K562 (cell line): ENCODE data around the gene SCP2. TPM values are rescaled to one million over a fixed set of nuclear protein-coding genes. Genes with fewer than 3 reads are reported as not detected.

ENCODE experiments used
- ATAC-seq: fragments of 200-7000 bp; cut with Tn5 transposase; 3 replicates; pipeline ENCODE4 v1.9.1; 2020; ENCODE audit warnings: moderate library complexity
- BruUV-seq: library from RNA; stranded (reverse); fragments of 400-500 nt; replicated peaks from 2 replicates; lab custom pipeline; 2021; lab: Mats Ljungman, UMichigan
- CTCF ChIA-PET: fragments of 300-600 bp; formaldehyde crosslinking; extraction: SDS; loops from one replicate; lab custom pipeline; 2021; ENCODE audit warnings: low intra/inter-chr PET ratio; lab: Yijun Ruan, JAX
- POLR2A ChIA-PET: fragments of 300-600, 350-650 bp; sonication (Branson Sonifier 250); formaldehyde crosslinking; extraction: SDS; loops from one replicate; lab custom pipeline; 2021; ENCODE audit warnings: antibody characterized with exemption, inconsistent platforms; lab: Yijun Ruan, JAX
- DNase-seq, 4 experiments: peaks; one replicate each; pipeline versions ENCODE4 v3.0.0 to v3.0.0-alpha.2; 2011 to 2018; ENCODE audit warnings: low spot score in 3 of 4, mixed read lengths in 3 of 4; ENCODE audit errors: extremely low read depth in 1 of 4
- FAIRE-seq: peaks from 2 replicates; lab custom pipeline; 2011; peaks lifted over from hg19 to GRCh38; lab: Jason Lieb, UNC
- H2AFZ ChIP-seq: 2 replicates; pipeline ENCODE4 v1.6.0; 2011; ENCODE audit warnings: low read depth, low read length, control low read depth, inconsistent platforms
- H3K27ac ChIP-seq: fragments of 200-600 bp; 3 replicates; pipeline ENCODE4 v1.8.0; 2011; ENCODE audit warnings: low read depth, mild to moderate bottlenecking, control low read depth, inconsistent platforms, low read length, moderate library complexity, mixed read lengths; ENCODE audit errors: extremely low read depth
- H3K27me3 ChIP-seq, 2 experiments: fragments of 300-600 bp in 1 of 2; 2 replicates in 1 of 2; 3 replicates in 1 of 2; pipeline versions ENCODE4 v1.6.0 to v1.8.0; 2011; ENCODE audit warnings: inconsistent platforms in 2 of 2, low read length in 2 of 2, mild to moderate bottlenecking in 1 of 2, mixed read lengths in 1 of 2, moderate library complexity in 1 of 2; ENCODE audit not compliant: control insufficient read depth in 2 of 2, insufficient read depth in 2 of 2
- H3K36me3 ChIP-seq: fragments of 300-600 bp; 3 replicates; pipeline ENCODE4 v1.8.0; 2011; ENCODE audit warnings: mild to moderate bottlenecking, low read length, inconsistent platforms; ENCODE audit not compliant: control insufficient read depth, insufficient read depth
- H3K4me1 ChIP-seq, 2 experiments: fragments of 200-600 bp in 1 of 2; replicated peaks in 1 of 2; 2 replicates in 1 of 2; 3 replicates in 1 of 2; pipeline versions ENCODE4 v1.5.1 to v1.8.0; 2011; ENCODE audit warnings: inconsistent platforms in 2 of 2, low read length in 2 of 2, mild to moderate bottlenecking in 1 of 2, mixed read lengths in 1 of 2, moderate library complexity in 1 of 2; ENCODE audit not compliant: control insufficient read depth in 2 of 2, insufficient read depth in 2 of 2
- H3K4me2 ChIP-seq: 2 replicates; pipeline ENCODE4 v1.6.1; 2011; ENCODE audit warnings: low read length, control low read depth, inconsistent platforms, mixed read lengths; ENCODE audit not compliant: insufficient read depth
- H3K4me3 ChIP-seq: fragments of 200-600 bp; sonication (generic), shearing (Covaris generic); 2 replicates; pipeline ENCODE4 v1.5.1; 2016; ENCODE audit warnings: control low read depth, inconsistent platforms
- H3K79me2 ChIP-seq: fragments of 200-600 bp; 3 replicates; pipeline ENCODE4 v1.8.0; 2011; ENCODE audit warnings: low read length, inconsistent platforms; ENCODE audit not compliant: control insufficient read depth, insufficient read depth
- H3K9ac ChIP-seq, 2 experiments: 2 replicates each; pipeline versions ENCODE4 v1.6.0 to v1.6.1; 2011; ENCODE audit warnings: low read depth in 2 of 2, low read length in 2 of 2, control low read depth in 1 of 2, inconsistent platforms in 1 of 2, mild to moderate bottlenecking in 1 of 2, mixed read lengths in 1 of 2; ENCODE audit not compliant: insufficient read depth in 1 of 2
- H3K9me1 ChIP-seq: one replicate; pipeline ENCODE4 v1.6.0; 2011; ENCODE audit warnings: inconsistent platforms, mild to moderate bottlenecking, low read length, moderate library complexity; ENCODE audit not compliant: control insufficient read depth, insufficient read depth
- H3K9me3 ChIP-seq: replicated peaks from 2 replicates; pipeline ENCODE4 v1.5.1; 2011; ENCODE audit warnings: low read depth, low read length, inconsistent platforms; ENCODE audit not compliant: control insufficient read depth, insufficient read depth
- H4K20me1 ChIP-seq: replicated peaks from 2 replicates; pipeline ENCODE4 v1.6.1; 2011; ENCODE audit warnings: low read length, inconsistent platforms, mixed read lengths; ENCODE audit not compliant: control insufficient read depth, insufficient read depth
- BCL6 ChIP-seq: fragments of 250-450 bp; sonication (Bioruptor Pico); IDR thresholded peaks from 2 replicates; pipeline ENCODE4 v1.4.0; 2020
- CBX3 ChIP-seq, 2 experiments: IDR thresholded peaks; 1 replicate in 1 of 2; 2 replicates in 1 of 2; pipeline ENCODE4 v1.6.1; 2012; ENCODE audit warnings: inconsistent platforms in 2 of 2, low read length in 2 of 2, borderline replicate concordance in 1 of 2, control low read depth in 1 of 2
- CCAR2 ChIP-seq: fragments of 200-400 bp; formaldehyde crosslinking; IDR thresholded peaks from 2 replicates; pipeline ENCODE4 v1.6.1; 2017; ENCODE audit warnings: mild to moderate bottlenecking, low read depth, low read length
- CREBBP ChIP-seq: IDR thresholded peaks from one replicate; pipeline ENCODE4 v1.6.1; 2012; ENCODE audit warnings: low read depth, mild to moderate bottlenecking, control low read depth, inconsistent platforms, low read length
- FOSL1 ChIP-seq: fragments of 200-800 bp; sonication (Bioruptor generic); conservative IDR thresholded peaks from 2 replicates; pipeline ENCODE4 v1.6.1; 2016; ENCODE audit warnings: missing genetic modification characterization, missing compliant biosample characterization
- HNRNPUL1 ChIP-seq: fragments of 200-400 bp; formaldehyde crosslinking; IDR thresholded peaks from 2 replicates; pipeline ENCODE4 v1.6.1; 2017; ENCODE audit warnings: low read length
- JUN ChIP-seq, 2 experiments: sonication (generic) in 1 of 2; formaldehyde crosslinking in 1 of 2; IDR thresholded peaks; 2 replicates each; pipeline versions ENCODE4 v1.6.1 to v1.8.0; 2012 to 2022; ENCODE audit warnings: borderline replicate concordance in 2 of 2, mild to moderate bottlenecking in 2 of 2, improper control_type of control experiment in 1 of 2, low read depth in 1 of 2, low read length in 1 of 2, missing genetic modification reagents in 1 of 2
- KLF10 ChIP-seq: fragments of 250-450 bp; sonication (Bioruptor Pico); IDR thresholded peaks from 2 replicates; pipeline ENCODE4 v1.6.1; 2021; ENCODE audit warnings: matching md5 sums
- LEF1 ChIP-seq: fragments of 450-650 bp; IDR thresholded peaks from 2 replicates; pipeline ENCODE4 v1.6.1; 2016; ENCODE audit warnings: mild to moderate bottlenecking
- MCM3 ChIP-seq: fragments of 450-650 bp; IDR thresholded peaks from 2 replicates; pipeline ENCODE4 v1.6.1; 2016
- NFIC ChIP-seq: fragments of 450-650 bp; IDR thresholded peaks from 2 replicates; pipeline ENCODE4 v1.6.1; 2017; ENCODE audit warnings: mild to moderate bottlenecking, inconsistent platforms
- NR2C1 ChIP-seq, 2 experiments: fragments of 450-650 bp; IDR thresholded peaks; 2 replicates each; pipeline ENCODE4 v1.6.1; 2017; ENCODE audit warnings: mild to moderate bottlenecking in 2 of 2, antibody characterized with exemption in 1 of 2, inconsistent platforms in 1 of 2, missing compliant biosample characterization in 1 of 2, missing genetic modification characterization in 1 of 2
- NRF1 ChIP-seq, 2 experiments: fragments of 450-650 bp; IDR thresholded peaks in 1 of 2; conservative IDR thresholded peaks in 1 of 2; 2 replicates each; pipeline ENCODE4 v1.6.1; 2014; ENCODE audit warnings: mild to moderate bottlenecking in 2 of 2
- POLR2G ChIP-seq: fragments of 200-400 bp; formaldehyde crosslinking; IDR thresholded peaks from 2 replicates; pipeline ENCODE4 v1.6.1; 2017; ENCODE audit warnings: low read depth, mild to moderate bottlenecking, antibody characterized with exemption, low read length, moderate library complexity
- RBM22 ChIP-seq: fragments of 200-400 bp; formaldehyde crosslinking; IDR thresholded peaks from 2 replicates; pipeline ENCODE4 v1.6.1; 2018; ENCODE audit warnings: low read length, low read depth; ENCODE audit not compliant: poor library complexity, severe bottlenecking
- RBM25 ChIP-seq: fragments of 200-400 bp; formaldehyde crosslinking; IDR thresholded peaks from 2 replicates; pipeline ENCODE4 v1.6.1; 2018; ENCODE audit warnings: low read length, low read depth, moderate library complexity; ENCODE audit not compliant: severe bottlenecking
- SMAD2 ChIP-seq: fragments of 150-350 bp; IDR thresholded peaks from 2 replicates; pipeline ENCODE4 v1.6.1; 2014; ENCODE audit warnings: low read depth, mild to moderate bottlenecking, low read length
- STAT5A ChIP-seq: IDR thresholded peaks from 2 replicates; pipeline ENCODE4 v1.6.1; 2012; ENCODE audit warnings: low read length, inconsistent platforms, borderline replicate concordance
- YY1 ChIP-seq, 3 experiments: IDR thresholded peaks; 2 replicates each; pipeline ENCODE4 v1.6.1; 2011; ENCODE audit warnings: low read length in 2 of 3, mild to moderate bottlenecking in 2 of 3, moderate library complexity in 2 of 3, borderline replicate concordance in 1 of 3, control low read depth in 1 of 3, low read depth in 1 of 3; ENCODE audit not compliant: insufficient read depth in 3 of 3, insufficient replicate concordance in 2 of 3, control insufficient read depth in 1 of 3, insufficient read length in 1 of 3; ENCODE audit errors: extremely low read depth in 1 of 3
- ZC3H8 ChIP-seq: fragments of 450-650 bp; IDR thresholded peaks from 2 replicates; pipeline ENCODE4 v1.6.1; 2017
- WGBS: fragments of 100-300 bp; shearing (Covaris generic); methylation state at CpG from one replicate; pipeline ENCODE4 v1.1.6; 2016; ENCODE audit warnings: low coverage, mixed read lengths; ENCODE audit not compliant: insufficient coverage; ENCODE audit errors: missing lambda C conversion rate; 5-methylcytosine and 5-hydroxymethylcytosine counted together
- in situ Hi-C: fragments of 300-500 bp; cut with MboI; formaldehyde crosslinking; loops from 4 replicates; pipeline ENCODE4 v1.15.0; 2018; ENCODE audit warnings: inconsistent platforms, mixed read lengths
- intact Hi-C: fragments of 100-400 bp; cut with micrococcal nuclease; formaldehyde crosslinking; loops from 2 replicates; pipeline ENCODE4 v1.14.2; 2022
- polyA plus RNA-seq, 8 experiments: library from polyadenylated mRNA; depleted of rRNA in 4 of 8; stranded (reverse) in 5 of 8; unstranded in 3 of 8; fragments of >200 nt; fragmentation: Nextera tagmentation in 2 of 8; fragmentation: Illumina TruSeq in 1 of 8; extraction: Ambion mirVana in 2 of 8; extraction: Trizol in 1 of 8; gene quantifications; 2 replicates each; pipeline versions ENCODE4 v1.2.1 to v1.2.3, GENCODE V29; 2011 to 2014; ENCODE audit warnings: inconsistent platforms in 1 of 8, missing spikeins in 1 of 8
- total RNA-seq, 7 experiments: library from RNA; depleted of rRNA in 6 of 7; stranded (reverse); fragments of >200 nt in 6 of 7; fragmentation: Illumina TruSeq in 2 of 7; extraction: Trizol in 2 of 7; gene quantifications; 2 replicates each; pipeline versions ENCODE4 v1.2.1 to v1.2.3, GENCODE V29; 2011 to 2021; ENCODE audit warnings: low replicate concordance in 1 of 7
- TF ChIP-seq, protein P1 (sequence below): fragments of 250-450 bp; sonication (Bioruptor Pico); IDR thresholded peaks from 2 replicates; pipeline ENCODE4 v1.4.0; 2020; ENCODE audit warnings: mild to moderate bottlenecking

Gene SCP2
- total and polyA plus RNA-seq, 9 of the 15 experiments (the other 6 are each of a cell fraction or from before 2014, with no cell fraction given), result 63.8 to 258 (median 106) TPM

DNA sequence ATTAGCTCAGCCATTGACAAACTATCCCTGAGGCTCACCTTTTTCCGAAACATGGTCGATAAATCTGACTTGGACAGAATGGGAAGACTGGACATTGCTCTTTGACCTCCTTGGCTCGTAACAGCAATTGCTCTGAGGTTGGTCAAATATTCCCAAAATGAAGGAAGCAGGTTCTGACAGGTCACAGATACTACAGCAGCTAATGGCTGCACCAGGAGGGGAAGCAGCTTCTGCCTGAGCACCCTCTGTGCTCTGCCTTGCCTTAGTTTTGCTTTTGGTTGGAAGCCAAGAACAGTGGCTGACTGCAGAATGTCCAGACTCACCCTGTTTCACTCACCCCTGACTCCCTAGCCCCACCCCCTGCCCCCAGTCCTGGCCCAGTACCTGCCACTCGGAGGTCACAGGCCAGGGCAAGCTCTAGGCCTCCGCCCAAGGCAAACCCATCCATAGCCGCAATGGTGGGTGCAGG is 20.9 kb upstream of the SCP2 start:
- Histone ChIP-seq H2AFZ (no peak overlapping the region; the same call in 1 of the 2 replicates), H3K27me3 (no peaks in the 10 kb centered on the region), H4K20me1 (no peaks in the 10 kb centered on the region), H3K4me1 (peaks cover 43 to 44% of the 10 kb centered on the region in 2 experiments), H3K9me3 (no peaks in the 10 kb centered on the region), H3K9ac (peak overlapping the region in 1 of 2 experiments; percentile 82; a peak in 1 of 4 replicates), H3K9me1 (peaks cover 4% of the 10 kb centered on the region), H3K27ac (no peak overlapping the region), H3K4me3 (no peak overlapping the region), H3K4me2 (peak overlapping the region; percentile 4; the same call in 1 of the 2 replicates), H3K79me2 (no peaks in the 10 kb centered on the region), H3K36me3 (peaks cover 6% of the 10 kb centered on the region; the same call in 2 of the 3 replicates)
- ChIA-PET POLR2A (interaction anchor here (0.7 to 1.2 kb wide), 2 partner anchors 13 to 151 kb away, joined by 3 to 4 read pairs; no protein-coding TSS in a partner anchor), CTCF (interaction anchor here (0.6 to 2.3 kb wide), 2 partner anchors 201 to 276 kb away, joined by 3 to 8 read pairs; no protein-coding TSS in a partner anchor)
- no TSS peak for BruUV-seq
- WGBS, result 48% methylated on average over 6 of the region's 6 CpGs
- intact Hi-C loops (loop anchor here (5.0 to 10.0 kb wide), 2 partner anchors 159 to 204 kb away; partner anchors contain the start of gene PODN), in situ Hi-C loops (loop anchor here (25.0 kb wide), 1 partner anchor 281 kb away; the partner anchor contains the start of gene CPT2)
- DNase-seq (peak; percentile 59 to 73 (median 64)), ATAC-seq (peak; percentile 39), FAIRE-seq (no peak)
- TF ChIP-seq RBM22 (no peak), CCAR2 (no peak), ZC3H8 (no peak), NFIC (peak; percentile 80), NRF1 (conservative IDR thresholded peaks at IDR 0.05 in 1 of 2, IDR thresholded peaks at IDR 0.05 in 1 of 2) (peak in 1 of 2 experiments; percentile 18; a peak in 1 of 4 replicates), MCM3 (no peak), CREBBP (no peak), CBX3 (IDR thresholded peaks at IDR 0.05; ENCODE audit: borderline replicate concordance in 1 of 2, low read length in 2 of 2) (no peak), JUN (IDR thresholded peaks at IDR 0.05; ENCODE audit: borderline replicate concordance, low read depth, low read length) (no peak), JUN (CRISPR knock-in tag; IDR thresholded peaks at IDR 0.05; ENCODE audit: borderline replicate concordance) (no peak), POLR2G (peak; percentile 45; the same call in 1 of the 2 replicates), LEF1 (no peak), YY1 (IDR thresholded peaks at IDR 0.05; ENCODE audit: borderline replicate concordance in 1 of 3, control insufficient read depth in 1 of 3, extremely low read depth in 1 of 3, insufficient read depth in 3 of 3, insufficient read length in 1 of 3, insufficient replicate concordance in 2 of 3, low read depth in 1 of 3, low read length in 2 of 3) (peak in 1 of 3 experiments; percentile 47), SMAD2 (no peak), BCL6 (CRISPR knock-in tag) (no peak), KLF10 (CRISPR knock-in tag) (no peak), FOSL1 (tag) (no peak), STAT5A (no peak), NR2C1 (IDR thresholded peaks at IDR 0.05) (peak; percentile 37; the same call in 1 of the 2 replicates), NR2C1 (tag; IDR thresholded peaks at IDR 0.05) (no peak), HNRNPUL1 (no peak), RBM25 (no peak)
- TF ChIP-seq, protein P1, sequence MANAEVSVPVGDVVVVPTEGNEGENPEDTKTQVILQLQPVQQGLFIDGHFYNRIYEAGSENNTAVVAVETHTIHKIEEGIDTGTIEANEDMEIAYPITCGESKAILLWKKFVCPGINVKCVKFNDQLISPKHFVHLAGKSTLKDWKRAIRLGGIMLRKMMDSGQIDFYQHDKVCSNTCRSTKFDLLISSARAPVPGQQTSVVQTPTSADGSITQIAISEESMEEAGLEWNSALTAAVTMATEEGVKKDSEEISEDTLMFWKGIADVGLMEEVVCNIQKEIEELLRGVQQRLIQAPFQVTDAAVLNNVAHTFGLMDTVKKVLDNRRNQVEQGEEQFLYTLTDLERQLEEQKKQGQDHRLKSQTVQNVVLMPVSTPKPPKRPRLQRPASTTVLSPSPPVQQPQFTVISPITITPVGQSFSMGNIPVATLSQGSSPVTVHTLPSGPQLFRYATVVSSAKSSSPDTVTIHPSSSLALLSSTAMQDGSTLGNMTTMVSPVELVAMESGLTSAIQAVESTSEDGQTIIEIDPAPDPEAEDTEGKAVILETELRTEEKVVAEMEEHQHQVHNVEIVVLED (CRISPR knock-in tag), result no peak
